OCI-LY3 (cell line): ENCODE data around the gene TMEM18.
"Not testable (repeated sequence)": the region's sequence is repeated elsewhere in the genome, so short reads cannot be mapped to it uniquely, and the experiment has no call there.

Source experiments
- H2AFZ ChIP-seq: fragments of 200-600, 300-600 bp; shearing (Covaris generic); 2 replicates; pipeline ENCODE4 v1.6.0; 2014; ENCODE audit warnings: antibody characterized with exemption, low read depth, low read length
- H3K27ac ChIP-seq: fragments of 200-600, 300-600 bp; sonication (generic); 2 replicates; pipeline ENCODE4 v1.5.1; 2014; ENCODE audit warnings: mild to moderate bottlenecking, low read length, moderate library complexity, mixed read lengths
- H3K27me3 ChIP-seq: fragments of 200-600, 300-600 bp; sonication (generic); 2 replicates; pipeline ENCODE4 v1.6.1; 2014; ENCODE audit warnings: low read depth, low read length, mixed read lengths
- H3K36me3 ChIP-seq: fragments of 200-600, 300-600 bp; sonication (generic); replicated peaks from 2 replicates; pipeline ENCODE3; 2014; ENCODE audit warnings: low read depth, low read length, mixed read lengths
- H3K4me1 ChIP-seq: fragments of 300-600, 200-600 bp; sonication (generic); 2 replicates; pipeline ENCODE4 v1.6.1; 2014; ENCODE audit warnings: low read length, mixed read lengths
- H3K4me2 ChIP-seq: fragments of 200-600, 300-600 bp; sonication (generic); 2 replicates; pipeline ENCODE4 v1.6.1; 2014; ENCODE audit warnings: low read length, mixed read lengths
- H3K4me3 ChIP-seq: fragments of 300-600, 200-600 bp; sonication (generic); 2 replicates; pipeline ENCODE4 v1.5.1; 2014; ENCODE audit warnings: antibody characterized with exemption, mild to moderate bottlenecking, low read length, moderate library complexity
- H3K79me2 ChIP-seq: fragments of 300-600, 200-600 bp; shearing (Covaris generic); 2 replicates; pipeline ENCODE4 v1.6.1; 2014; ENCODE audit warnings: mild to moderate bottlenecking, low read length, mixed read lengths
- H3K9ac ChIP-seq: fragments of 300-600, 200-600 bp; shearing (Covaris generic); 2 replicates; pipeline ENCODE4 v1.6.0; 2014; ENCODE audit warnings: mild to moderate bottlenecking, low read length, moderate library complexity
- H3K9me3 ChIP-seq: fragments of 200-600, 300-600 bp; shearing (Covaris generic); 2 replicates; pipeline ENCODE4 v1.6.1; 2014; ENCODE audit warnings: low read length, mixed read lengths; ENCODE audit not compliant: insufficient read depth
- H4K20me1 ChIP-seq: fragments of 200-600, 300-600 bp; sonication (generic); 2 replicates; pipeline ENCODE4 v1.6.1; 2016; ENCODE audit warnings: low read length, mixed read lengths; ENCODE audit not compliant: insufficient read depth
- CTCF ChIP-seq: fragments of 200-600, 300-600 bp; sonication (generic); IDR thresholded peaks from 2 replicates; pipeline ENCODE4 v1.5.1; 2014; ENCODE audit warnings: antibody characterized with exemption, low read length, low read depth
- EZH2phosphoT487 ChIP-seq: fragments of 200-600 bp; shearing (Covaris generic); IDR thresholded peaks from 2 replicates; pipeline ENCODE4 v1.6.1; 2018; ENCODE audit warnings: antibody characterized with exemption, mixed run types, low read depth

The TMEM18 gene

GRCh38 chr2:689877-690510 is 12.8 kb upstream of the TMEM18 start:
- no peak overlapping the region for H2AFZ ChIP-seq

GRCh38 chr2:689237-689636 is 12.0 kb upstream of the TMEM18 start:
- no peaks in the 10 kb centered on the region for H3K79me2 ChIP-seq
- H3K9me3 ChIP-seq: peaks cover 6% of the 10 kb centered on the region; the same call in 1 of the 2 replicates
- TF ChIP-seq CTCF (no peak), EZH2phosphoT487 (no peak)
- no peak overlapping the region for H3K27ac ChIP-seq
- no peak overlapping the region for H3K9ac ChIP-seq
- no peak overlapping the region for H3K4me3 ChIP-seq
- H3K36me3 ChIP-seq: peaks cover 8% of the 10 kb centered on the region
- H4K20me1 ChIP-seq: no peaks in the 10 kb centered on the region
- H3K4me1 ChIP-seq: no peaks in the 10 kb centered on the region; the same call in 1 of the 2 replicates
- no peaks in the 10 kb centered on the region for H3K27me3 ChIP-seq
- no peak overlapping the region for H2AFZ ChIP-seq
- no peak overlapping the region for H3K4me2 ChIP-seq

More at GRCh38 chr2:689877-690510, 12.8 kb upstream of the TMEM18 start:
- TF ChIP-seq CTCF (no peak), EZH2phosphoT487 (no peak)
- Histone ChIP-seq H3K9me3 (peaks cover 6% of the 10 kb centered on the region; the same call in 1 of the 2 replicates), H3K79me2 (no peaks in the 10 kb centered on the region), H3K4me2 (no peak overlapping the region), H3K27ac (no peak overlapping the region), H3K27me3 (no peaks in the 10 kb centered on the region), H4K20me1 (no peaks in the 10 kb centered on the region), H3K9ac (no peak overlapping the region), H3K4me1 (no peaks in the 10 kb centered on the region; the same call in 1 of the 2 replicates), H3K4me3 (no peak overlapping the region), H3K36me3 (peaks cover 4% of the 10 kb centered on the region)

DNA sequence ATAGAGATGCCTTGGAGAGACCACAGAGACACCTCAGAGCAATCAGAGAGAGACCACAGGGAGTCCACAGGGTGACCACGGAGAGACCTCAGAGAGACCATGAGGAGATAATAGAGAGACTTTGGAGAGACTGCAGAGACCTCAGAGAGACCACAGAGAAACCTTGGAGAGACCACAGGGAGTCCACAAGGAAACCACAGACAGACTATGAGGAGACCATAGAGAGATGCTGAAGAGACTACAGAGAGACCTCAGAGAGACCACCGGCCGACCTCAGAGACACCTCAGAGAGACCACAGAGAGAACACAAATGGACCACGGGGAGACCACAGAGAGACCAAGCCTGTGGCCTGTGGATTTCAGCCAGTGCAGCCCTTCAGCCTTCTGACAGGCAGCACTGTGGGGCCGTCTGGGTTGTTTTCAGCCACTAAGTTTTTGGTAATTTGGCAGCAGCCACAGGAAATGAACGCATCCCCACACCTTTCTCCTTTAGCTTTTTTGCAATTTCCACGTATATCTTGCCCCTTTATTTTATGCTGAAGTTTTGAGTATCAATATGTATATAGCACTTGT is 11.4 kb upstream of the TMEM18 start:
- Histone ChIP-seq H3K4me3 (no peak overlapping the region), H3K27me3 (no peaks in the 10 kb centered on the region), H3K4me2 (no peak overlapping the region), H3K9me3 (peaks cover 13% of the 10 kb centered on the region; the same call in 1 of the 2 replicates), H4K20me1 (no peaks in the 10 kb centered on the region), H3K36me3 (peaks cover 15% of the 10 kb centered on the region), H3K79me2 (no peaks in the 10 kb centered on the region), H3K4me1 (no peaks in the 10 kb centered on the region; the same call in 1 of the 2 replicates), H3K27ac (no peak overlapping the region), H2AFZ (no peak overlapping the region), H3K9ac (no peak overlapping the region)
- TF ChIP-seq CTCF: no peak
- no peak for TF ChIP-seq EZH2phosphoT487

DNA sequence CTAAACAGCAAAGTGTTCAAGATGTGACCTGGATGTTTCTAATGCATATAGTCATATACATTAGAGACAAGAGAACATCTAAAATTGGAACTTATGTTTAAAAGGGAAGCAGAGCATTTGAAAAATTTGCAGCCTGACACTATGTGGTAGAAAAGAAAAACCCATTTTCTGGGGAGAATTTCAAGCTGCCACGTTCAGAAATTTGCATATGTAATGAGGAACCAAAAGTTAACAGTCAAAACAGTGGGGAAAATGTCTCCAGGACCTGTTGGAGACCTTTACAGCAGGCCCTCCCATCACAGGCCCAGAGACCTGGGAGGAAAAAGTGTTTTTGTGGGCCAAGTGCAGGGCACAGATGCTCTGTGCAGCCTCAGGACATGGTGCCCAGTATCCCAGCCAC is 8.2 kb upstream of the TMEM18 start:
- Histone ChIP-seq H3K4me1 (no peaks in the 10 kb centered on the region; the same call in 1 of the 2 replicates), H3K4me3 (no peak overlapping the region), H4K20me1 (no peaks in the 10 kb centered on the region), H3K36me3 (peaks cover 32% of the 10 kb centered on the region), H3K9ac (no peak overlapping the region), H3K4me2 (no peak overlapping the region), H2AFZ (no peak overlapping the region), H3K9me3 (peaks cover 14% of the 10 kb centered on the region; the same call in 1 of the 2 replicates), H3K79me2 (no peaks in the 10 kb centered on the region), H3K27ac (no peak overlapping the region; the same call in 1 of the 2 replicates), H3K27me3 (no peaks in the 10 kb centered on the region)
- TF ChIP-seq EZH2phosphoT487: no peak
- TF ChIP-seq CTCF: no peak

- not testable (repeated sequence) for H2AFZ ChIP-seq, H3K27me3 ChIP-seq, H3K9ac ChIP-seq, H3K4me3 ChIP-seq, H3K79me2 ChIP-seq, H3K4me2 ChIP-seq, H3K4me1 ChIP-seq, H3K27ac ChIP-seq, H4K20me1 ChIP-seq
- Histone ChIP-seq H3K9me3 (peaks cover 14% of the 10 kb centered on the region; the same call in 1 of the 2 replicates), H3K36me3 (peaks cover 32% of the 10 kb centered on the region)
Observed at GRCh38 chr2:684913-685312, 7.7 kb upstream of the TMEM18 start.
